ENCODE data around the gene UGP2.

DNA sequence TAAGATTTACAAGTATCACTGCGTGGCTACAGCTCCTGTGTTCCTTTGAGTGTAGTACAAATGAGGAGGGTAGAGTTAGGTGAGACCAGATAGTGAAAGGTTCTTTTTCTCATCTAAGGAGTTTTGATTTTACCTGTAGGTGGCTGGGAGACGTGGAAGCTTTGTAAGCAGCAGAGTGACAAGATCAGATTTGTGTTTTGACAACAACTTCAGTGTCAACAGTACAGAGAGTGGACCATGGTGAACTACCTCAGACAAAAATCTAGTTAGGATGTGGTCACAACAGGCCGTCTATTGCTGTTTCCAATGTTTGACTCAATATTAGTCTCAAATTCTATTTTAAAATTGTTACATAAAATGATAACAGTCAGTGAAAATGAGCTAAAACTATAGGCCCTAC is 20.3 kb upstream of the UGP2 start:
- TF ChIP-seq, protein P1, sequence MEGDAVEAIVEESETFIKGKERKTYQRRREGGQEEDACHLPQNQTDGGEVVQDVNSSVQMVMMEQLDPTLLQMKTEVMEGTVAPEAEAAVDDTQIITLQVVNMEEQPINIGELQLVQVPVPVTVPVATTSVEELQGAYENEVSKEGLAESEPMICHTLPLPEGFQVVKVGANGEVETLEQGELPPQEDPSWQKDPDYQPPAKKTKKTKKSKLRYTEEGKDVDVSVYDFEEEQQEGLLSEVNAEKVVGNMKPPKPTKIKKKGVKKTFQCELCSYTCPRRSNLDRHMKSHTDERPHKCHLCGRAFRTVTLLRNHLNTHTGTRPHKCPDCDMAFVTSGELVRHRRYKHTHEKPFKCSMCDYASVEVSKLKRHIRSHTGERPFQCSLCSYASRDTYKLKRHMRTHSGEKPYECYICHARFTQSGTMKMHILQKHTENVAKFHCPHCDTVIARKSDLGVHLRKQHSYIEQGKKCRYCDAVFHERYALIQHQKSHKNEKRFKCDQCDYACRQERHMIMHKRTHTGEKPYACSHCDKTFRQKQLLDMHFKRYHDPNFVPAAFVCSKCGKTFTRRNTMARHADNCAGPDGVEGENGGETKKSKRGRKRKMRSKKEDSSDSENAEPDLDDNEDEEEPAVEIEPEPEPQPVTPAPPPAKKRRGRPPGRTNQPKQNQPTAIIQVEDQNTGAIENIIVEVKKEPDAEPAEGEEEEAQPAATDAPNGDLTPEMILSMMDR (IDR thresholded peaks at IDR 0.05), result no peak
- no peak for TF ChIP-seq EZH2 (IDR thresholded peaks at IDR 0.05; ENCODE audit: borderline replicate concordance, insufficient read depth, low read depth, low read length, poor library complexity, severe bottlenecking)

All from B cell (primary cell).